SKM-1 (cell line): ENCODE results near the gene MYLK4.
"Not testable (repeated sequence)": the region's sequence is repeated elsewhere in the genome, so short reads cannot be mapped to it uniquely, and the experiment has no call there.

Source experiments
- DNase-seq: peaks from one replicate; lab custom pipeline; 2025; ENCODE audit not compliant: unreplicated experiment; lab: John Stamatoyannopoulos, UW

MYLK4 gene

DNA sequence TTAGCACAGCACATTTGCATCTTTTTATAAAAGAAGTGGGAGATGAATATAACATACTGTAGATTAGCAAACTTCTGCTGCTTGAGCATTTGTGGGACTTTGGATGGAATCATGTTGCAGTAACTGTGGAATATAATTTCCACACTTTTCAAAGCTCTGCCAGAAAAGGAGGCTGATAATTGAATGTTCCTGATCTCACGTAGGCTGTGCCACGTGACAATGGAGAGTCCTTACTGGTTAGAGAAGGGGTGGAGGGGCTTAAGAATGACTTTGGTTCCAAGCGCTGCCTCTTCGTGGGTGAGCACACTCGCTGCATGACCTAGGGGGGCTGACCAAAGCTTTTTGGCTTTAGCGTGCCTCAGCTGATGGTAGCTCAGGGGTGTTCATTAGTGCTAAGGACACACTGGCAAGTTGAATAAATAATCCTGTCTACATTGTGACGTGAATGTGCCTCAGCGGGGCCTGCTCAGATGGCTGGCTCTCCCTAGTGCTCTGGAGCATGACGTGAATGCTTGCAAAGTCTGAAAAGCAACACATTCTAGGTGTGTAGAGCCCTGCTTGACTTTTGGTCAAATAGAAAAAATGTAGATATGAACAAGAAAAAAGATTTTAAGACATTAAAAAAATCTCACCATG, 29.5 kb upstream of the MYLK4 start:
- DNase-seq: no peak

- no peak for DNase-seq
Observed at GRCh38 chr6:2777249-2777648, 26.5 kb upstream of the MYLK4 start.

DNA sequence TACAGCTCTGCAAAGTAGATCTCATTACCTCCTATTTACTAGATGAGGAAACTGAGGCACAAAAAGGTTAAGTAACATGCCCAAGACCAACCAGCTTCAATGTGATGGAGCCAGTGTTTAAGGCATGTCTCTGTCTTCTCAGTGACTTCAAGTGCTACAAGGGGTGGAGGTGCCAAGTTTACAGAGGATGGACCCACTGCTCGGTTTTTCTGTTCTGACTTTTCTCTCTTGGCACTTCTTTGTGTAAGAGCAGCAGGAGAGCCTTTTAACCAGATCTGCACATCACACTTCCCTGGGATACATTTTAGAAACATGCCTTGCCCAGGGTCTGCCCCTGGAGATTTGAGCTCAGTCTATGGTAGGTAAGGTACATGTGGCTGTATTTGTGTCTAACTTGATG, 24.3 kb upstream of the MYLK4 start:
- no peak for DNase-seq

GRCh38 chr6:2773449-2773848, 22.7 kb upstream of the MYLK4 start:
- DNase-seq: no peak

- no peak for DNase-seq
Observed at GRCh38 chr6:2772840-2773239, 22.1 kb upstream of the MYLK4 start.

DNA sequence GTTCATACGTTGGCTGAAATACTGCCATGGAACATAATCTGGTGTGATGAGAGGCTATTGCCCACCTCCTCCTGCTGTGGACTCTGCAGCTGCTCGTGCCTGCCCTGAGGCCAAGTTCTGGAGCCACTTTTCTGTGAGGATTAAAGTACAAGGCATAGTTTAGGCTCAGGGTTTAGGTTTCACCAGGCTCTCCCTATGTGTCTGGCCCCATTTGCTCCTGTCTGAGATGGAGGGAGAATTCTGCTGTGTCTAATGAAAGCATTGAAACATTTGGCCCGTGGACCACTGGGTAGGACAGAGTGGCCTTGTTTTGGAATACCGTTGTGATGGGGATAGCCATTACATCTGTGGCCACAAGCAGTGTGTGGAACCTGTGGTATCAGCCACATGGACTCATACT, 20.4 kb upstream of the MYLK4 start:
- DNase-seq: no peak

GRCh38 chr6:2770171-2770570, 19.4 kb upstream of the MYLK4 start:
- DNase-seq: no peak

DNA sequence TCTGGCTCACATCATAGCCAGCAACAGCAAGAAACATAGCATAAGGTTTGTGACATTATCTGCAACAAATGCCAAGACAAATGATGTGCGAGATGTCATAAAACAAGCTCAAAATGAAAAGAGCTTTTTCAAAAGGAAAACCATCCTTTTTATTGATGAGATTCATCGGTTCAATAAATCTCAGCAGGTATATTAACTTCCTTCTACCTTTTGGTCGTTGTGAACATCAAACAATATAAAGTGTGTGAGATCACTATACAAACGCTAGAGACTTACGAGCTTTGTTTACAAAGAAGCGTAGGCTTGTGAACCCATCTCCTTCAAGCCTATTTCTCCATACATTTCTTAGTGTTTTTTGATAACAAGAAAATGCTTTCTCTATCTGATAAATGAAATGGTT, 18.0 kb upstream of the MYLK4 start:
- DNase-seq: no peak

DNA sequence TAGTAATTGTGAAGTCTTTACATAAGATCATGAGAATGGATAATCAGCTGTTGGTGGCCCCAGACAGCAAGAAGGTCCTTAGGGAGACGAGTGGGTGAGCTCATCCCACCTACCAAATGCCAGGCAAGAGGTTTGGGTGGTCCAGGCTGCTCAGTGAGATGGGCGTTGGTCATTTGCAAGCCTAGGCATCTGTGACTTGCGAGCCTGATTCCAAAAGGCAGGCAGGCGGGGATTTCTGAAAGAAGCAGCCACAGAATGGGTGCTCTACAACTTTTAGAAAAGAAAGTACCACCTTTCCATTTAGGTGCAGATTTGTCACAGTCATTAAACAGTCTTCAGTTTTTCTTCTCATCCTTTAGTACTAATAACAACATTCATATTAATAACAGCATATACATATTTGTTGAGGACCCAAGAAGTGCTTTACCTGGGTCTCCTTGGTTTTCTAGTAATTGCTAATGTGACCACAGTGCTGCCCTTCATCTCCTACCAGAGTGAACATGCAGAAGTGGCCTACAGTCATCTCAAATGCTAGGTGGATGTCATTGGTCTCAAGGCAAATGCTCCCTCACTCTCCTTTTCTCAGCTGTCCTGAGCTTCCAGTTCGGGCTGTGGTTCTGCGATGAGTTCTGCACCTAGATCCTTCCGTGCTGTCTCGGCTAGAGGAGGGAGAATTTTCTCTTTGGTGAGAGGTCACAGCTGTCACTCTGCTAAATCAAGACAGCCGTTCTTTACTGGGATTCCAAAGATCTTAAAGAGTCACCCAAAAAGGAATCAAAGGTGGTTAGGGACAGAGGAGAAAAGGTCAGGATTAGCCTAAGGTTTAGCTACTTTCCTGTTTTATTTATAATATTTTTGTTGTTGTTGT, 17.2 kb upstream of the MYLK4 start:
- DNase-seq: no peak

GRCh38 chr6:2766767-2767656, 16.3 kb upstream of the MYLK4 start:
- DNase-seq: no peak

GRCh38 chr6:2765896-2766766, 15.4 kb upstream of the MYLK4 start:
- no peak for DNase-seq

- peak; percentile 93 for DNase-seq
Observed at GRCh38 chr6:2765166-2765895, 14.6 kb upstream of the MYLK4 start, which contains the start of gene WRNIP1. TSS of gene WRNIP1 (plus strand) at chr6:2765393. CDS start at chr6:2765623, 230 bp downstream.

DNA sequence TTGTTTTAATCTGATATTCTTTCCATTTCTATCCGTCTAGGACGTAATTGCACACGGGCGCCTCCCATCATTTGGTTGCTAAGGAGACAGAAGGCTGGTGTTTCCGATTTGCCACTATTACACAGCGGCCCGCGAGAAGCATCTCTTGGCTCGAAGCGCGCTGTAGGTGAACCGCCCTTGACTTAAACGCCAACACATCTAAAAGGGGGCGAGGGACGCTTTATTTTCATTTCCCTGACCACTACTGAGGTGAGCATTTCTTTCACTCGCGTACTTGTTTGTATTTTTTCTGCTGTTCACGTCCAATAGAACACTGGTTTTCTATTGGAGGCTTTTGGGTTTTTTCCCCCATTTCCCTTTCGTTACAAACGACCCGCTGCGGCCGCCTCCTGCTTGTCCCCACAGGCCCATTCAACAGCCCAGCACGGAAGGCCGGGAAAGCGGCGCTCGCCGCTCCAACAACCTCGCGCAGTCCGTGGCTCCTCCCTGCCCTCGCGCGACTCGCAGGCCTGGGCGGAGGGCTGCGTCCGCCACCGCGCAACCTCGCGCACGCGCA, 14.0 kb upstream of the MYLK4 start:
- peak; percentile 93 for DNase-seq

DNA sequence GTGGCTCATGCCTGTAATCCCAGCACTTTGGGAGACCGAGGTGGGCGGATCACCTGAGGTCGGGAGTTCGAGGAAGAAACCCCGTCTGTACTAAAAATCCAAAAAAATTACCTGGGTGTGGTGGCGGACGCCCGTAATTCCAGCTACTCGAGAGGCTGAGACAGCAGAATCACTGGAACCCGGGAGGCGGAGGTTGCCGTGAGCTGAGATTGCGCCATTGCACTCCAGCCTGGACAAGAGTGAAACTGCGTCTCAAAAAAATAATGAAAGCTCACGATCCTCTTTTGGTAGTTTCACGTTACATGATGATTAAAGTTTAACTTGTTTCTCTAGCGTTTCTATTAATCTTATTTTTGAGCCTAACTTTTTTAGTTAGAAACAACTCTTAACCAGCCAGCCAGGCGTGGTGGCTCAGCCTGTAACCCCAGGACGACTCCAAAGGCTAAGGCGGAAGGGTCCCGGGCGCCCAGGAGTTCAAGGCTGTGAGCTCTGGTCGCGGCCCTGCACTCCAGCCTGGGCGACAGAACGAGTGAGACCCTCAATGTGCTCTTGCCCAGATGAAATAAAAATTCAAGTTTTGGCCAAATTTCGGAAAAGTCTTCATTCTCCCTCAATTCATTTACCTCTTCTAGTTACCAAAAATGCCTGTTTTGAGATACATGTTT, 13.3 kb upstream of the MYLK4 start:
- DNase-seq: no peak

GRCh38 chr6:2763345-2763841, 12.7 kb upstream of the MYLK4 start:
- no peak for DNase-seq

DNA sequence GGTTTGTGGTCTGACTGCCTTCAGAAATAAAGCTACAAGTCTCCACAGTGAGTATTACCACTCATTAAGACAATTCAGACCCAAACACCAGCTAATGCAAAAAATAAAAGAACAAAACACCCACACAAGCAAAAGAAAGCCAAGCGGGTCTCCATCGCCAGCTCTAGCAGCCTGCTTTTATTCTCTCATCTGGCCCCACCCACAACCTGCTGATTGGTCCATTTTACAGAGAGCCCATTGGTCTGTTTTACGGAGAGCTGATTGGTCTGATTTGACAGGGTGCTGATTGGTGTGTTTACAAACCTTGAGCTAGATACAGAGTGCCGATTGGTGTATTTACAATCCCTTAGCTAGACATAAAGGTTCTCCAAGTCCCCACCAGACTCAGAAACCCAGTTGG, 12.1 kb upstream of the MYLK4 start:
- not testable (repeated sequence) for DNase-seq

- DNase-seq: peak; percentile 20
Observed at GRCh38 chr6:2760882-2761842, 10.4 kb upstream of the MYLK4 start.

- DNase-seq: no peak
Observed at GRCh38 chr6:2758980-2759379, 8.3 kb upstream of the MYLK4 start.
